Measurements from ENCODE around the gene RBM22.

DNA sequence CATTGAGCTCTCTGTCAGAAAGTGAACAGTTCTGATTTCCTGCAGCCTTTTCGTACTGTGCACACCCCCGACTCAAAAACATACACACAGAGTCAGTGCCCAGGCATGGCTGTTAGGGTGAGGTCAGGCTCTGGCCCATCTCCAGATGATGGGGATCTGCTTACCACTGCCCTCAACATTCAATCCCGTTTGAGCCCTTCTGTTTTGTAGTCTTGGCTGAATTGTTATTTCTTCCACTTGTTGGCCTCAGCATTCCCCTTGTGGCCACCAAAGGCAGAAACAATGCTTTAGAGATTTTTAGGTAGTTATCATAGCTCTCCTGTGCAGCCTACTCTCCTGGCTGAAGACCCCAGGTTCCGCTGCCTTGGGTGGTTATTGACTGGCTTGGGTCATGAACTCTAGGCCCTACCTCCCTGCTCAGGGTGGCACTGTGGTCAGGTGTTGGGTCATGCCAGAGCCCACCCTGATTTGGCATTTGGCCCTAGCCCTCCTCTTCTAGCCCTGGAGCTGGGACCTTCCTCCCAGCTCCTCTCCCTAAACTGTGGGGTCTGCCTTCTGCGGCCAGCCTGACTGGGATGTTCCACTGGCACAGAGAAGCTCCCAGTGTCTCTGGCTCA is 47.6 kb downstream of the RBM22 start:
- TF ChIP-seq KDM1A (IDR thresholded peaks at IDR 0.05; ENCODE audit: low read depth) (no peak), POLR2A (IDR thresholded peaks at IDR 0.05; ENCODE audit: low read length) (no peak)
- TF ChIP-seq, protein P1, sequence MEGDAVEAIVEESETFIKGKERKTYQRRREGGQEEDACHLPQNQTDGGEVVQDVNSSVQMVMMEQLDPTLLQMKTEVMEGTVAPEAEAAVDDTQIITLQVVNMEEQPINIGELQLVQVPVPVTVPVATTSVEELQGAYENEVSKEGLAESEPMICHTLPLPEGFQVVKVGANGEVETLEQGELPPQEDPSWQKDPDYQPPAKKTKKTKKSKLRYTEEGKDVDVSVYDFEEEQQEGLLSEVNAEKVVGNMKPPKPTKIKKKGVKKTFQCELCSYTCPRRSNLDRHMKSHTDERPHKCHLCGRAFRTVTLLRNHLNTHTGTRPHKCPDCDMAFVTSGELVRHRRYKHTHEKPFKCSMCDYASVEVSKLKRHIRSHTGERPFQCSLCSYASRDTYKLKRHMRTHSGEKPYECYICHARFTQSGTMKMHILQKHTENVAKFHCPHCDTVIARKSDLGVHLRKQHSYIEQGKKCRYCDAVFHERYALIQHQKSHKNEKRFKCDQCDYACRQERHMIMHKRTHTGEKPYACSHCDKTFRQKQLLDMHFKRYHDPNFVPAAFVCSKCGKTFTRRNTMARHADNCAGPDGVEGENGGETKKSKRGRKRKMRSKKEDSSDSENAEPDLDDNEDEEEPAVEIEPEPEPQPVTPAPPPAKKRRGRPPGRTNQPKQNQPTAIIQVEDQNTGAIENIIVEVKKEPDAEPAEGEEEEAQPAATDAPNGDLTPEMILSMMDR (IDR thresholded peaks at IDR 0.05) = no peak
- TF ChIP-seq, protein P2, sequence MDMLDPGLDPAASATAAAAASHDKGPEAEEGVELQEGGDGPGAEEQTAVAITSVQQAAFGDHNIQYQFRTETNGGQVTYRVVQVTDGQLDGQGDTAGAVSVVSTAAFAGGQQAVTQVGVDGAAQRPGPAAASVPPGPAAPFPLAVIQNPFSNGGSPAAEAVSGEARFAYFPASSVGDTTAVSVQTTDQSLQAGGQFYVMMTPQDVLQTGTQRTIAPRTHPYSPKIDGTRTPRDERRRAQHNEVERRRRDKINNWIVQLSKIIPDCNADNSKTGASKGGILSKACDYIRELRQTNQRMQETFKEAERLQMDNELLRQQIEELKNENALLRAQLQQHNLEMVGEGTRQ (IDR thresholded peaks at IDR 0.05) = no peak
